GM19023 (cell line): ENCODE measurements around the gene ZNF518A.
A peak's percentile ranks its signal among the peaks of the same experiment; 100 is the strongest.

ENCODE experiments used
- ATAC-seq: cut with Tn5 transposase; IDR thresholded peaks from one replicate; pipeline ENCODE4 v1.9.1; 2021; ENCODE audit warnings: mild to moderate bottlenecking, moderate library complexity; ENCODE audit not compliant: unreplicated experiment

Gene ZNF518A, protein sequence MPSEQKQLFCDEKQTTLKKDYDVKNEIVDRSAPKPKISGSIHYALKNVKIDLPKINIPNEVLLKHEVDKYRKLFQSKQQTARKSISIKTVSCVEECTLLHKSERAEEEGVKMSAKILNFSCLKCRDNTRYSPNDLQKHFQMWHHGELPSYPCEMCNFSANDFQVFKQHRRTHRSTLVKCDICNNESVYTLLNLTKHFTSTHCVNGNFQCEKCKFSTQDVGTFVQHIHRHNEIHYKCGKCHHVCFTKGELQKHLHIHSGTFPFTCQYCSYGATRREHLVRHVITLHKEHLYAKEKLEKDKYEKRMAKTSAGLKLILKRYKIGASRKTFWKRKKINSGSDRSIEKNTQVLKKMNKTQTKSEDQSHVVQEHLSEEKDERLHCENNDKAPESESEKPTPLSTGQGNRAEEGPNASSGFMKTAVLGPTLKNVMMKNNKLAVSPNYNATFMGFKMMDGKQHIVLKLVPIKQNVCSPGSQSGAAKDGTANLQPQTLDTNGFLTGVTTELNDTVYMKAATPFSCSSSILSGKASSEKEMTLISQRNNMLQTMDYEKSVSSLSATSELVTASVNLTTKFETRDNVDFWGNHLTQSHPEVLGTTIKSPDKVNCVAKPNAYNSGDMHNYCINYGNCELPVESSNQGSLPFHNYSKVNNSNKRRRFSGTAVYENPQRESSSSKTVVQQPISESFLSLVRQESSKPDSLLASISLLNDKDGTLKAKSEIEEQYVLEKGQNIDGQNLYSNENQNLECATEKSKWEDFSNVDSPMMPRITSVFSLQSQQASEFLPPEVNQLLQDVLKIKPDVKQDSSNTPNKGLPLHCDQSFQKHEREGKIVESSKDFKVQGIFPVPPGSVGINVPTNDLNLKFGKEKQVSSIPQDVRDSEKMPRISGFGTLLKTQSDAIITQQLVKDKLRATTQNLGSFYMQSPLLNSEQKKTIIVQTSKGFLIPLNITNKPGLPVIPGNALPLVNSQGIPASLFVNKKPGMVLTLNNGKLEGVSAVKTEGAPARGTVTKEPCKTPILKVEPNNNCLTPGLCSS (N-terminal part only)

DNA sequence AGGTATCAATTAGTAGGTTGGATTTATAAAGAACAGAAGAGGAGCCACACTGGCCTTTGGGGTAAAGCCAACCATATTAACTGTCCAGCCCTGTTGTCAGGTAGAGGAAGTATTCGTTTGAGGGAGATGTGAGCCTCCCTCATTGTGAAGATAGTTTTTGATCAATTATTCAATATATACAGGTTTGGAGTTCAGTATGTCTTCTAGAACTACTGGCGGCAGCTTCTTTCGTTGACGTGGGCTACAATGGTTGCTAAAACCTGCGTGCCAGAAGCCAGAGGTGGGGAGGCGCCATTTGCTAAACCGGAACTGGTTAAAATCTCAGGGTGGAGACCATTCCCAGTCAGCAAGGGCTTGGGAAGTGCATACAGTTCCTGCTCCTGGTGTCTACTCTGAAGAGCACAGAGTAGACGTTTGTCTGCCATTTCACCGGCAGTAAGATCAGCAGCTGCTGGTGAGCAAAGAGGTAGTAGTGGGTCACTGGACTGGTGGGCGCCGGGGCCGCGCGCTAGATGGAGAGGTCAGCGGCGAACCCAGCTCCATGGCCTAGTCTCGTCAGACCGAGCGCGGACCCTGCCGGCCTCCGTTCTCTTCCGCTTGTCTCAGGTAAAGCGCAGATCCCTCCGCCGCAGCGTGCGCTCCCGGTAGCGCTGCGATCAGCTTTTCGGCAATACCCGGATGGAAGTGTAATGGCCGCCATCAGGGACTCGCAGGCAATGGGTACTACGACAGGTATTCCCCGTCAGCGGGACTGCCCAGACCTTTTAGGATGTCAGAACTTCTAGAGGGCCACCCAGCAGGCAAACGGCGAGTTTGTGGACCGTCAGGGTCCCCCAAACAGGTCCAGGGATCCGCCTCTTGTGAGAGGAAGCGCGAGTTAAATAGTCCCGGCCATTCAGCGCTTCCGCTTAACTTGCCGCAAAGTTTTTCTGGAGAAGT is at the start of gene ZNF518A:
ZNF518A (plus strand) TSS at position 911 of the 939 bp plus-strand sequence. CDS start 26,026 bp downstream, outside the sequence.
- peak; percentile 81 for ATAC-seq

DNA sequence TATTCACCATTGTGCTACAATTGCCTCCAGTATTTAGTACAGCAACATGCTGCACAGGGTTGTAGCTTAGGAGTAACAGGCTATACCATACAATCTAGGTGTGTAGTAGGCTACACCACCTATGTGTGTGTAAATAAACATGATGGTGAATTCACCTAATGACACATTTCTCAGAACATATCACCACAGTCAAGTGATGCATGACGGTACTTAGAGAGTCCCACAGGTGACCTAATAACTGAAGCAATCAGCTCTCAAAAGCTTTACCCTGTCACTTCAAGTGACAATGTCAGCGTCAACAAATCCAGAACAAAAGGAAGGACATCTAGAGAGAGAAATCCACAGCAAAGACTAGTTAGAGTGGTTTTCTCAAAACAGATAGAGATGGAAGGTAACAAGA is 47.9 kb upstream of the ZNF518A start:
- no peak for ATAC-seq

DNA sequence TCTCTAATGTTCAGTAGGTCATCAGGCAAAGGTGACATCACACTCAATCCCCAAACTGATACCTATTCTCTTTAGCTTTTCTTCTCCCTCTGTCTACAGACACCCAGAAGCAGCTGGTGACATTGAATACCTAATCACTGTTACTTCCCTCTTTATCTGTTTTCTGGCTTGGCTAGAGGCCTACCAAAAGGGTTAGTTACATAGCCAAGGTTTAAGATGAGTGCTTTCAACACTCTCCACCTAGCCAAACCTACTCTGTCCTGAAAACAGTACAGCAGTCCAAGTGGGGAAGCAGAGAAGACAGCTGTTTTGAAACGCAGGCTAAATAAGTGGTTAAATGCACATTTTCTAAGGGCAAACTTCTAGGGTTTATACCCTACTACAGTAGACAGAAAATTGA is 47.3 kb upstream of the ZNF518A start:
- no peak for ATAC-seq

DNA sequence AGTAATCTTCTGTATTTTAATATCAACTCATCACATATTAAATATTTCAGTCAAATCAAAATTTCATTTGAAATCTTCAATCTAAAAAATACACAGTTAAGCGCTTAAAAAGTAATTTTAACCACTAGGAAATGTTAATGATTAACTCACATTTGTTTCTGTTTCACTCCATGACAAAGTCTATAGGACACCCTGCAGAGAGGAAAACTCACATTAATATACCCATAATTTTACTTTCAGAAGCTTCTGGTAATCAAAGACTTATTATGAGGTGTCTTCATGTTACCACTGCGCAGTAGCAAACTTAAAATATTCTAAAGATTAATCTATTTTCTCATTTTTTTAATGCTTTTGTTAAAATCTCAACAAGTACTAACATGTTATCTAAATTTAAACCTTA is 41.0 kb upstream of the ZNF518A start:
- no peak for ATAC-seq

DNA sequence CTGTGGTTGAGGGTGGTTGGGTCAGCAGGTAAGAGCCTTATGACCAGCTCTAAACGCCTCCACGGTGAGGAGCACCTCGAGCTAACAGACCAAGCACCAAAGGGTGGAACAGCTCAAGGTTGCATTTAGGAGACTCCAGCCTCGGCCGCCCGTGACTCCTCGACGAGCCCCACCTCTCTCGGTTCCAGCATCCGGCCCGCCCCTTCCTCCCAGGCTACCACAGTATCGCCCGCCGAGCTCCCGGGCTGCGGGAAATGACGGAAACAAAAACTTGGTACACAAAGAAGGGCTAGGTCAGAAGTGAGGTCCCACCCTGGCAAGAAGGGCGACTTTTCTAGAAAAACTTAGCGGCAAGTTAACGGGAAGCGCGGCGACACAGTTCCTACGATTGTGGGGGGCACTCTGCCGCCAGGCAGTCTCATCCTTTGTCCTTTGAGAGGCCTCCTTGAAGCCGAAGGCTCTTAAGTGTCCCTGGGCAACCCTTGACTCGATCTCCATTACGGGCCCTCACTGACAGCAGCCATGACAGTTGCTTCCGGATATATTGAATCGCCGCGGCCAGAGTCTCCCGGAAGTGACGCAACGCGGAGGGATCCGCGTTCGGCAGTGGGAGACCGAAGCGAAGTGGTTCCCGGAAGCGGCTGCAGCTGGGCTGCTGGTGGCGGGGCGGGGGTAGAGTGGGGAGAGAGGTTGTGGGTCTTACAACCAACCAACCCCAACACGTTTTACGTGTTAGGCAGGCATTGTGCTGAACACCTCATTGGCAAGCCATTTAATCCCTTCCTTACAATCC is 40.2 kb upstream of the ZNF518A start:
- ATAC-seq, result peak; percentile 92

DNA sequence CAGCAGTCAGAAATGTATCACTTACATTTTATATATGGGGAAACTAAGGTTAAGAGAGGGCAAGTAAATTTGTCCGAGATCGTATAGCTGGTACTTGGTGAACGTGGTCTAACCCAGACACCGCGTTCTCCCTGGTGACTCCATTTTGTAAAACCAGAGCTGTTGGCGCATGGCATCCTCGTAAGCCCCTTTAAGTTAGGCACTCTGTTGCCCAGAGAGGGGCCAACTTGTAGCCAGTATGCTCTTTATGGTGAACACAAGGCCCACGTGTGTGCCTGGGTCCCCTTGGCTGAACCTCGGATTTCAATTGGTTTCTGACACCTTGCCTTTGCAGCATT is 39.7 kb upstream of the ZNF518A start:
- no peak for ATAC-seq

DNA sequence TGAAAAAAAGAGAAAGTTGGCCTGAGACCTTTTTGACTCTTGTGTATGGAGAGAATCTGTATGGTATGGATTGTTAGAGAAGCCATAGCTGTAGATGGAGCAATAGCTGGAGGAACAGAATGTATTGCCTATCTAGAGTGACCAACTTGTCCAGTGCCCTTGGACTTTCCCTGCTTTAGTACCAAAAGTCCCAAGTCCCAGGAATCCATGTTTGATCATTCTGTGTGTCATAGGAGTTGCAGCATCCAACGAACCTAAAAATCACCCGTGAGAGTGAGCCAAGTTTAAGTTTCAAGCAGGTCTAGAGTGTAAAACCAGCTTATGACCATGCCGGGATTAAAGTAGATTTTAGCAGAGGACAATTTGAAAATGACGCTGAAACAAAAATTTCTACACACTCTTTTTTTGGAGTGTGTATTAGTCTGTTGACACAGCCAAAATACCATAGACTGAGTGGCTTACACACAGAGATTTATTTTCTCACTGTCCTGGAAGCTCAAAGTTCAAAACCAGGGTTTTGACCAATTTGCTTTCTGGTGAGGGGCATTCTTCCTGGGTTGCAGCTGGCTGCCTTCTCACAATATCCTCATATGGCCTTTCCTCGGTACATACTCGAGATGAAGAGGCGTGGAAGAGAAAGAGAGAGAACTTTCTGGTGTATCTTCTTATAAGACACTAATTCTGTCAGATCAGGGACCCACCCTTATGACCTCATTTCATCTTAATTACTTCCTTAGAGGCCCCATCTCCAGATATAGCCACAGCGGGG is 36.9 kb upstream of the ZNF518A start:
- ATAC-seq, result no peak

DNA sequence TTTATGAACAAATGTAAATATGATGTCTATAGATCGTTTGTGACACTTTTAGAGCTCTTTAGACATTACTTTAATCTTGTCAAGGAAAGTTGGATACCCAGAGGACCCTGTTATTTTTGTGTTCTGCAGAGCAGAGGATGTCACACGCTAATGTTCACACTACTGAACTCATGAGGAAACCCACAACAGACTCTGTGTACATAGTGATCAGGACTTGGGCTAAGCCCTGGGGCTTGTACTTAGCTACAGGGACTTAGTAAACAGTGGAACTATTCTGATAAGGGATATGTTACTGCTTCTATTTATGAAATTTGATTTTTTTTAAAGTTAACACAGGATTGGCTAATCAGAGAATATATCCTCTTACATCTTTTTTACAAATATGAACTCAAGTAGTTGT is 36.1 kb upstream of the ZNF518A start:
- ATAC-seq, result no peak

DNA sequence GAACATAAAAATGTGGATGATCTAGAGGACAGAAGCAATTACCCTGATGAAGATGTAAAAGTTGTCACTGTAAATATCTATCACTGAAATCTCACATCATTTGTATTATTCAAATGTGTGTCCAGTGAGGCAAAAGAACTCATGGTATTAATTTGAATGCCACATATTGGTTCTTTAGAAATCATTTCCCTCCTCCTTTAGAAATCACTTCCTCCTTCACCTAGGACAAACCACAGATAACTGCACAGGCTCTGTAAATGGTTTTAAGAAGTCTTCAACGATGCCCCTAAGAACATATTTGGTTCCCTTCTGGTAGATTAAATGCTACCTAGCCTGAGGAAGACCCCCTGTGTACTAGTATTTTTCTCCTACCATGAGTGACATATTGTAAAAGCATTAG is 33.1 kb upstream of the ZNF518A start:
- no peak for ATAC-seq

DNA sequence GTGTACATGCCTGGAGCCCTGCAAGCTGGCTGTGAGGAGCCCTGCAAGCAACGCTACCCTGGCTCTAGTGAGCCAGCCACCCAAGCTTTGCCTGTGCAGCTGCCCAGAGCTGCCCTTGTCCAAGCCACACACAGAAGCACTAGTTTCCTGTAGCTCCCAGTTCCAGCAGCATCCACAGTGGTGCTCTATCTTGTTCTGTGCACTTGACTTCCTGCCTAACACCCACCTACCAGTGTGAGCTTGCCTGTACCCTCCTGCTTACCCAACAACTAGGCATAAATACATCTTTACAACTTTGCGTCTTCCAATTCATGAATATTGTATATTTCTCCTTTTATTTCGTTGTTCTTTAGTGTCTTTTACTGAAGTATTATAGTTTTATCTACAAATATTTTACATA is 32.2 kb upstream of the ZNF518A start:
- no peak for ATAC-seq

DNA sequence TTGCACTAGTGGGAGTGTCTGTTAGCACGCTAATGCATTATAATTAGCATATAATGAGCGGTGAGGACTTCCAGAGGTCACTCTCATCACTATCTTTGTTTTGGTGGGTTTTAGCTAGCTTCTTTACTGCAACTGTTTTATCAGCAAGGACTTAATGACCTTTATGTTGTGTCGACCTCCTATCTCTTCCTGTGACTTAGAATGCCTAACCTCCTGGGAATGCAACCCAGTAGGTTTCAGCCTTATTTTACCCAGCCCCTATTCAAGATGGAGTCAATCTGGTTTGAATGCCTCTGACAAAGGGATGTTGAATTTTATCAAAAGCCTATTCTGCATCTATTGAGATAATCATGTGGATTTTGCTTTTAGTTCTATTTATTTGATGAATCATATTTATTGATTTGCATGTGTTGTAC is 22.5 kb upstream of the ZNF518A start:
- no peak for ATAC-seq

DNA sequence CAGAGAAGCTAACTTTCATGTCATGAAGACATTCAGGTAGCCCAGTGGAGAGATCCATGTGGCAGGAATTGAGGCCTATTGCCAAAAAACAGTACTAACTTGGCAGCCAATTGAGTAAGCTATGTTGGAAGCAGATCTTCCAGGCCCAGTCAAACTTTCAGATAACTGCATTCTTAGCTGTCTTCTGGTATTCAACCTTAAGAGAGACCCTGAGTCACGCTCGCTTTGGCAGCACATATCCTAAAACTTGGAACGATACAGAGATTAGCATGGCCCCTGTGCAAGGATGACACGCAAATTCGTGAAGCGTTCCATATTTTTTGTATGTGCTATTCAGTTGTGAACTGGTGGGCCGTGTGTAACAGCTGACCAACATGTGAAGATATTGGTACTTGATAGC is 17.6 kb upstream of the ZNF518A start:
- no peak for ATAC-seq

DNA sequence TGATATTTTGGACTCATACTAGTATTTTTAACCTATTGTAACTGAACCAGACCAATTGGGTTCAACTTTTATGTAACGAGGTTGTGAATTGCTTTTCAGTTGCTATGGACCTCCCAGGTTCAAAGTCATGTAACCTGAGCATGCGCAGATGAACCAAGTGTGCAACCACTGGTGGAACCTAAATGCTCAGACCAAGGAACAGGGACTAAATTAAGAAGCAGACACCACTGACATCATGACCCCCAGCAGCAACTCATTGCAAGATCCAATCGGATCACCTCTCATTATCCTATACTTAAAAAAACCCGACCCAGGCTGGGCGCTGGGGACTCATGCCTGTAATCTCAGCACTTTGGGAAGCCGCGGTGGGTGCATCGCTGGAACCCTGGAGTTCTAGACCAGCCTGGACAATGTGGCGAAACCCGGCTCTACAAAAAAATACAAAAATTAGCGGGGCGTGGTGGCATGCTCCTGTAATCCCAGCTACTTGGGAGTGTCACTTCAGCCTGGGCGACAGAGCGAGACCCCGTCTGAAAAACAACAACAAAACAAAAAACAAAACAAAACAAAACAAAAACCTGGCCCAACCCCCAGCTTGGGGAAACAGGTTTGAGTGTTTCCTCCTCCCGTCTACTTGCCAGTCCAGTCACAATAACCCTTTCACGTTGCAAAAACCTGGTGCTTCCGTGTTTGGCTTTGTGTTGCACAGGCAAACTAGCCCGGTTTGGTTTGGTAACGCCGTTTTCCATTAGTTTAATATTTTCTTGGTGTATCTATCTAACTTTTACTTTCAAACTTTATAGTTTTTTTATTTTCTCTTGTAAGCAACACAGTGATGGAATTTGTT is 11.3 kb upstream of the ZNF518A start:
- ATAC-seq, result no peak

DNA sequence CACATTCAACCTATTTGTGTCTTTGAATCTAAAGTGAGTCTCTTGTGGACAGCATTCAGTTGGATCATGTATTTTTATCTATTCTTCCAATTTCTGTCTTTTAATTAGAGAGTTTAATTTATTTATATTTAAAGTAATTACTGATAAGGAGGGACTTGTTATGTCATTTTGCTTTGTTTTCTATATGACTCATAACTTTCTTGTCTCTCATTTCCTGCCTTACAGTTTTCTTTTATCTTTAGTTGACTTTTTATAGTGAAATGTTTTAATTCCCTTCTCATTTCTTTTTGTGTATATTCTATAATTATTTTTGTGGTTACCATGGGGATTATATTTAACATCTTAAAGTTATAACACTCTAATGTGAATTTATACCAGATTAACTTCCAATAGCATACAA is 7.3 kb upstream of the ZNF518A start:
- ATAC-seq, result no peak

DNA sequence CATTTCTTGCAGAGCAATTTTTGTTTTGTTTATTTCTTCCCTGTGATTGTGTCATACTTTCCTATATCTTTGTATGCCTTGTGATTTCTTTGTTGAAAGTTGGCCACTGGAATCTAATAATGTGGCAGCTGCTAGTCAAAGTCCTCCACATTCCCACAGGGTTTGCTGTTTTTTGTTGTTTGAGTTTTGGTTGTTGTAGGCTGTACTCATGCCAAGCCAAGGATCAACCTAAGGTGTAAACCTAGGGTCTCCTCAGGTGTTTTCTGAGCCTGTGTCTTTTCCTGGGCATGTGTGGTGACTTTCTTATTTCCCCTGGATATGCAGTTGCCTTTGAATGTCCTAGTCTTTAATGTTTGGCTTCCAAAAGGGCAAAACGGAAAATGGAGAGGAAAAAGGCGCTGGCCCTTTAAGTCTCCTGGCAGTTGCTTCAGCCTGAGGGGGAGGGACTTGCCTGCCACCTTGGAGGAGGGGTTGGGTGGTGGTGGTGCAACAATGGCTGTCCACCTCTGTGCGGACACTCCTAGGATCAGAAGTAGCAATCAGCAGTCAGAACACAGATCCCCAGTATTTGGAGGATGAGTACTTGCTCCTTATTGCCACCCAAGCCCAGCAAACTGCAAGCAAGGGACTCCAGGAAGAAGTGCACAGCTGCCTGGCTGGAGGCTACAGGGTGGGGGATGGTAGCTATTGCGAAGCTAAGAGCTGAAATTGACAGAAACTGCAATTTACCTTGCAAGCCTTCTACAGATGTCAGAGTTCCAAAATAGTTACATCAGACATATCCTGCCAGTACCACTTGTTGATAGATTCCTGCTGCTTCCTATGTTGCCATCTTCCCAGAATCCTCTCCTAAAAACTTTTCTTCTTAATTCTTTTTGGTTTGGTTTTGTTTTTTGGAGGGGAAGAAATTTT is 5.6 kb upstream of the ZNF518A start:
- no peak for ATAC-seq

DNA sequence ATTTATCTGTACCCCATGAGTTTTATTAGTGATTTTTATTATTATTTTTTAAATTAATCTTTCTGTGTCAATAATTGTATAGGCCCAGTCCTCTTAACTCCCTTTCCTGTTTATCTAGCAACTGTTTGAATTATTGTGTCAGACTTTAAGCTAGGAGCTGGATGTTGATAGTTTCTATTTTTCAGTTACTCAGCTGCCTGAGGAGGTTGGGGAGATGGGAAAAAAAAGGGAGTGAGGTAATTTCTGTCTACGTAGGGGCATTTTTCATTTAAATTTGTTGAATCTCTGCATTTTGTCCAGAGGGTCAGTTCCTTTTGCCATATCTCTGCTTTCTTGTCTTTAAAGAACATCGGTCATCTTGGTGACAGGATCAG is 5.0 kb upstream of the ZNF518A start:
- no peak for ATAC-seq

DNA sequence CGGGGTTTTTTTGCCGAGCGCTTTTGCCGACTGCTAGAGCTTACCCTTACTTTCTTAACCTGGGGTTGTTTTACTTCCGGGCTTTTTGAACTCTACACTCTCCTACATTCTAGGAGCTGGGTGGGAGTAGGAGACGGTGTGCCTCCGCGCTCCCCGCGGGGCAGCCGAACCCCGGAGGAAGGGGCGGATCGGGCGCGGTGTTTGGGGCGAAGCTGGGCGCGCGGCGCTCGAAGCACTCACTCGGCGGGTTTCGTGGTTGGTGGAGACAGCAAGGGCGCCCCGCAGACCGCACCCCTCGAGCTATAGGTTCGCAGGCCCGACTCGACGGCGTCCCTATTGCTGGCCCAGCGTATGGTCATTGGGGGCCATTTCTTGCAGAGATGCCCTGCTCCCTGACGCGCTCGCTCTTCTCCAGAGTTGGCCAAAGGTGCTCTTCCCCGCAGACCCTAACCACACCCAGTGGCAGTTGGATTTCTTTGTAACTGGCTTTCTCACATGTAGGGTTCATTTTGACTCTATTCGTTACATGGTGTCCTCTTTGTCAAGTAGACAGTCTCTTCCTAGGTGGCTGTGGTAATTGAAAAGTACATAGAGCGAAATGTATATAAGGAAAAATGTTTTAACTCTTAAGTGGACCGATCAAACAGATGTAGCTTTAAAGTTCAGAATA is 364 bp downstream of the ZNF518A start:
- ATAC-seq, result peak; percentile 65
